Loucy (cell line): ENCODE results near the gene ZC3H10.

ENCODE experiments used
- CTCF ChIP-seq: fragments of 200-600 bp; sonication (generic); conservative IDR thresholded peaks from 2 replicates; pipeline ENCODE4 v1.5.1; 2014; ENCODE audit warnings: mild to moderate bottlenecking, antibody characterized with exemption, low read length
- EZH2phosphoT487 ChIP-seq: fragments of 200-600 bp; IDR thresholded peaks from 2 replicates; pipeline ENCODE4 v1.6.1; 2018; ENCODE audit warnings: antibody characterized with exemption, mild to moderate bottlenecking, moderate library complexity, borderline replicate concordance

- TF ChIP-seq CTCF, result no peak
- TF ChIP-seq EZH2phosphoT487, result no peak
These were observed 38.1 kb upstream of the ZC3H10 start, which contains the start of gene ERBB3 for GRCh38 chr12:56079723-56080555.
